Stimulated activated CD8-positive, alpha-beta memory T cell treated with anti-CD3 and anti-CD28 coated beads, Interleukin-12 subunit alpha, Interleukin-12 subunit beta, amount 100 ng/mL, for 1 hour (primary cell): Measurements from ENCODE around the gene AGA.

Source experiments
- DNase-seq: peaks from one replicate; pipeline ENCODE4 v3.0.0-alpha.2; 2020; ENCODE audit warnings: low read depth

AGA gene

DNA sequence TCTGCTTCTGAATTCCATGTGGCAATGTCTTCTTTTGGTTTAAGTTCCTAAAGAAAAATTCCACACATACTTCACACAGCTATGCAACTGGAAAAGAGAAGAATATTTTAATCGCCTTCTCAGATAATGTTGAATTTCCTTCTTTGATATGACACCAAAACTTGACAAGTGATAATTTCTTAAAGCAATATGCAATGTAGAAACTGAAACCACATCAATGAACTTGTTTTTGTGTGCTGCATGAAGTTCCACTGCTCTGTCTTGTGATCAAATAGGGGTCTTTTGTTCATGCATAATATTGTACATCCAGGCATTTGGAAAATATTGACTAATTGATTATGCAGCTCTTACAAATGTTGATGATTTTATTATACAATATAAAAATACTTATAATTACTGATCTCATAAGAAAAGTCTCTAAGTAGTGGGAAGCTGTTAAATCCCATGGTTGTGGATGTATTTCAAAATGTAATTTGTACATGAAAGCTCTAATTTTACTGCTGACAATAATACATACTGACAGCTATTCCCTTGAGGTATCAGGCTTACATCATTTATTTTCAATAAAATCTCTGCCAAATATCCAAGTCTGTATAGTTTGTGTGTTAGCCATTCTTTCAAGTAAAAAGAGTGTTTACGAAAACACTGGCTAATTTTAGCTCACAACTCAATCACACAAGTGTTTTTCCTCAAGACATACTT, 56.5 kb downstream of the AGA start:
- DNase-seq = no peak

DNA sequence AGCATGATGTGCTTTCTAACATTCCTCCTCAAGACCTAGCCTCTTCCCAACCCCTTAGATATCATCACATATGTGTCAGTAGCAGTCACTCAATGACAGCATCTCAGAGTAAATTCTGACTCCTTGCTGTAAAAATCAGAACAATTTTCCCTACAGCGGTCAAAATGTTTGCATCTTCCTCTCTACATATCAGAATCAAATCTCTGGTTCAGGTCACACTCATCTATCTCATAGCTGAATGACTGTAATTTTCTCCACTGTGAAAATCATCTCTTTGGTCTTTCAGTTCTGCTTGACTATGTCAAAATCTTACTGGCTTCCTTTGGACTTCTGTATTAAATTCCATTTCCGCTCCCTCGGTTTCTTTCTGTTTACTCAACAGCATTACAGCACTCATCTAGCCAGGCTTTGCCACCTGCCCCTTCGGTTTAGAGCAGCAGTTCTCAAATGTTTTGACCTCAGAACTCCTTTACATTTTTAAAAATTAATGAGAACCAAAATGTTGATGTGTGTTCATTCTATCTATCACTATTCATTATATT, 57.3 kb downstream of the AGA start:
- no peak for DNase-seq

DNA sequence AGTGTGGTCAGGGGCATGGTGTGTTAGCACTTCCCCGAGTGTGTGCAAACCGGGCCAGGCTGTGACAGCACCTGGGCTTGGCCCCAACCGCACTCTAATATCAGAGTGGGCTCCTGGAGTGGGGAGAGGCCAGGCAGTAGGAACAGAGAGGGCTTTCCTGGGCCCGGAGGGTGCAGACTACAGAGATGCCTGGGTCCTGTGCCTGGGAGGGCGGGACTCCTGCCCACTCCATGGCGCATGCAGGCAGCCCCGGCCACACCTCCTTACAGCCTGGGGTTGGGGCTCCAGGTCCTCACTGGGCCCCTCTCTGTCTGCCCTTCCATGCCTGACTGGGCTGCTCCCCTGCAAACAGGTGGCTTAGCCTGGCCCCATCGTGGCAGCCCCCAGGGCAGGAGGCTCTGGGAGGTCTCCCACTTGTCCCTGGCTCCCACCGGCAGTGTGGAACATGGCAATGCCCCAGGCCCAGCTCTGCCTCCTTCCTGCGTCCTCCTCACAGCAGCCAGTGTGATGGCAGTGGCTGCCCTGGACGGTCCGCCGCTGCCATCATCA, 60.4 kb downstream of the AGA start:
- no peak for DNase-seq
